Raji (cell line): Measurements from ENCODE around the gene TWIST2.

Experiments
- POLR2A ChIP-seq: IDR thresholded peaks from 2 replicates; pipeline ENCODE4 v1.6.1; 2011; ENCODE audit warnings: low read depth, low read length, control low read depth; ENCODE audit not compliant: insufficient read depth

TWIST2 gene

DNA sequence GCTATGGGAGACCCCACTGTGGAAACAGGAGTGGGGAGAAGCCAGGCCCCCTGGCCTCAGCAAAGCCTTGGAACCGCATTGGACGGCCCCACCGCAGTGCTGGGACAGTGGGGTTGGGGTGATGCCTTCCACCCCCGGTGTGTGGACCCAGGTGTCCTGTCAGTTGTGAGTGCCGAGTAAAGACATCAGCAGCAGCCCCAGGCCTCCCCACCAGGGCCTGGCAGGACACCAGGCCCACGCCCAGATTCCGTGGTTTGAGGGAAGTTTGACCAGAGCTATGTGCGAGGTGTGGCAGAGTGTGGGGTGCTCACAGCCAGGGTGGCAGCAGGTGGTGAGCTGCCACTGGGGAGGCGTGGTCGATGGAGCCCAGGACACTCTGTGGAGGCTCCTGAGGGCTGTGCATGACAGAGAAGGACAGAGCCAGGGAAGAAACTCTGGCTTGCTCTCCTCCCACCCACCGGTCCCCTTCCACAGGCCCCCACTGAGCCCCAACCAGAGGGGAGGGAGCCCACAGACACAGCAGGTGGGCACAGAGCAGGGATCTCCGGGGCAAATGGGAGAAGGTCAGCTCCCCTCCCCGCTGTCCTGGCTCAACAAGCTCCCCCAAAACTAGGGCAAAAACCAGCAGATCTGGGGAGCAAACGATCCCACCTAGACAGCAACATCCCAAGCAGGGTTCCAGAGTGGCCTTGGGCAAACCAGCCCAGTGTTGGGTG is 69.1 kb downstream of the TWIST2 start:
- TF ChIP-seq POLR2A: no peak

DNA sequence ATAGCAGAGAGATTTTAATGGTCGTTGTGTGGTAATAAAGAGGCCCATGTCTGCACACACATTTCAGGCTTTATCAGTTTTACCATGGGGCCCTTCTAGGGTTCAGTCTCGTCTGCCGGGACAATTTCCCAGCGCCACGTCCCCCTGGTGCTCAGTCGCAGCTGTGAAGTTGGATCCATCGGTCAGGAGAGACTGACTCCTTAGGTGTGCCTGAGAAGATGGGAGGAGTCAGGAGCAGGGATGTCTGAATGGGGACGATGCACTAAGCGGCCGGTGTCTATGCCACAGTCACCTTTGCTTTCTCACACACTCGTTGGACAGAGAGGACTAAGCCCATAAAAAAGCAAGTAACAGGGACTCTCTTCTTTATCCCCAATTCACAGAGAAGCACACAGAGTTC is 71.4 kb downstream of the TWIST2 start:
- TF ChIP-seq POLR2A: no peak

DNA sequence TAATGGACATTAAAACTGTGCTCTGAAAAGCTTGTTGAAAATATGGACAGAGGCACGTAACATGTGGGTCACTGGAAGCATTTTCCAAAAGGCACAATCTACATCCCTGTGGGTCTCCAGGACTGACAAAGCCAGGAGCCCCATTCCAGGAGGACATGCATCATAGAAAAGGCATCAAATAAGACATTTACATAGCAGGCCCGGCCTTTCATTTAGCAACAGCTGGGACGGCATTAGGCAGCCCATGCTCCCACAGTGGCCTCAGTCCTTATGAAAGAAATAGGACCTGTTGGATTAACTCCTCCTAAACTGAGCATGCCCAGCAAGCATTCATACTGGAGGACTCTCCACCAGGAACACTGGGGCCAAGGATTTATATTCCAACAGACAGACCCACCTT is 72.2 kb downstream of the TWIST2 start:
- no peak for TF ChIP-seq POLR2A

DNA sequence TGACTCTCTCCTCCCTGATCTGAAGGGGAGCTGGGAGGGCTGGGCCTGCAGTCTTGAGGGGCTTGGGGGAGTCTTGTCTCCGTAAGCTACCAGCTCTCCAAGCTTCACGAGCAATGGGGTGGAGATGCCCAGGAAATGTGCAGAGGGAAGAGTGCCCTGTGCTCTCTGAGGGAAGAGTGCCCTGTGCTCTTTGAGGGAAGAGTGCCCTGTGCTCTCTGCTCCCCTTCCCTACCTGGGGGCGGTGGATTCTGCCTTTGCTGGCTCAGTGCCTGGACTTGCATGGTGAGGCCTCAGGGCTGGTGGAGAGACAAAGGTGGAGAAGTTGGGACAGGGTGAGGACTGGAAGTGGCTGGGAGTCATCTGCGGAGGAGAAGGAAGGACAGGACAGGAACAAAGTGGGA is 72.7 kb downstream of the TWIST2 start:
- no peak for TF ChIP-seq POLR2A

DNA sequence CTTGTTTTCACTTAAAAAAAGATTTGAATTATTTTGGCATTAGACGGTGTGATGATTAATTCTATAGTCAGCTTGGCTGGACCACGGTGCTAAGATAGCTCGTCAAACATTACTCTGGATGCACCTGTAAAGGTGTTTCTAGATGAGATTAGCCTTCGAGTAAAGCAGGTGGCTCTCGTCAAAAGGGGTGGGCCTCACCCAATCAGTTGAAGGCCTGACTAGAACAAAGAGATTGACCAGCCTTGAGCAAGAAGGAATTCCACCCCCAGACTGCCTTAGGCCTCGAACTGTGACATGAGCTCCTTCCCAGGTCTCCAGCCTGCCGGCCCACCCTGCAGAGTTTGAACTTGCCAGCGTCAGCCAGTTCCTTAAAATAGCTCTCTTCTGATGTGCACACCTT is 73.4 kb downstream of the TWIST2 start:
- no peak for TF ChIP-seq POLR2A

DNA sequence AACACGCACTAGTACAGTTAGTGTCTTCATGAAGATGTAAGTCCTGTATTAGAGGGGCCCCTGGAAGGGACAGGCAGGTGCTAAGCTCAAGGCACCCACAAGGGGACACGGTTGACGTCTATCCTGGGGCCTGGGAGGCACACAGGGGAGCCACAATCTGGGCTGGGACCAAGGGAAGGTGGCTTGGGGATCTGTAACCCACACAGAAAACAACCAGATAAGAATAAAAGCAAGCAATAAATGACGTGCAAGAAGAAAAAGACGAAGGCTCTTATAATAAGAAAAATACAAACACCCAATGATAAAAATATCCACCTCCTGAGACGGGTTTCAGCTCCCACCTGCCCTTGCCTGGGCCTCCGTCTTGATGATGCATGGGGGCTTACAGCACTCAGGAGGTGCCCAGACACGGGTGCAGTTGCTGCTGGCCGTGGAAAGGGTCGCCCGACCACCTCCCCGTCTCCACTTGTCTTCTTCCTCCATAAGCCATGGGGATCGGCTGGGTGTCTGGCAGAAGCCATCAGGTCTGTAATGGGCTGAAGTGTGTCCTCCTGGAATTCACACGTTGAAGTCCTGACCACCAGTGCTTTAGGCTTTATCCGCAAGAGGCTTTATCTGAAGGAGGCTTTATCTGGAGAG is 73.9 kb downstream of the TWIST2 start:
- no peak for TF ChIP-seq POLR2A

DNA sequence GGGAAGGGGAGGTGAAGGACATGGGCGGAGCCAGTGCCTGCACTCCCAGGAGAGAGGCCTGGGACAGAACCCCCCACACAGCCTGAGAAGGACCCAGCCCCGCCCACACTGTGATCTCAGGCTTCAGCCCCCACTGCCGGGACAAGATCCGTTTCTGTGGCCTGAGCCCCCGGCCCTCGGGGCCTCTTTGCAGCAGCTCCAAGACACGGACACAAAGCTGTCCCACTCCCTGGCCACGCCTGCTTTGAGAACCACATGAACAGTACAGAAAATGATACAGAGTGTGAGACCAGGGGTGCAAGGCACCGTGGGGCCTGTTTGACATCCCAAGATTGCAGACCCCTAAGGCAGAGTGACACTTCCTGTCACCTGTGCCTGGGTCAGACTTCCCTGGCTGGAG is 74.5 kb downstream of the TWIST2 start:
- no peak for TF ChIP-seq POLR2A

DNA sequence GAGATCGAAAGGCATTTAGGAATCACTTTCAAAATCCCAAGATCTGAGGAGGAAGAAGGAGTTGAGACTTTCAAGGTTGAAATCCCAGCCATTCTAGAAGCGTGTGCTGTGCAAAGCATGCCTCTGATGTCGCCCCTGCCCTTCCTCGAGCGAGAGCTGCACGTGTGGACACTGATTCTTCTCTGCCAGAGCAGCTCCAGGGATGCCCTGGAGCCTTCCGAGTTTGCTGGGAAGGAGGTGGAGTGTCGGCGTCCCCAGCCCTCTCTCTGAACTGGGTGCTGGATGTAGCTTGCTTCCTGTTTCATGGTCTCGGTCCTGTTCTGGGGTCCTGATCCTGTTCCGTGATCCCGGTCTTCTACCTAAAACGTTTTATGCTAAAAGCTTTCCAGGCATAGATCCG is 76.1 kb downstream of the TWIST2 start:
- no peak for TF ChIP-seq POLR2A

DNA sequence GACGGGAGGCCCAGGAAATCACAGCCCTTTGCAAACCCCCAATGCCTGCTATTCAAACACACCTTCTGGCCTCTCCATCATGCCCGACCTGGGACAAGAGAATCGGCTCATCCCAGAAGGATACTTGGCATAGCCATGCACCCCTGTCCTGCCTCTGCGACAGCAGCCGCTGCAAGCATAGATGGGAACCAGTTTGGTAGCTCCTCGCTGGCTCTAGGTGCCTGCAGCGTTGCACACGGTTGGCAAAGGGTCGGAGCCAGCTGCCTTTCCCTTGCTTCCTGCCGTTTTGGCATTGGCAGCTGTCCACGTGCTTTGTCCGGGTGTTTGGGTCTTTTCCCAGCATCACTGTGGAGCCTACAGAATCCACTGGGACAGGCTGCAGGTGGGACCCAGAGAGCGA is 76.9 kb downstream of the TWIST2 start:
- no peak for TF ChIP-seq POLR2A

DNA sequence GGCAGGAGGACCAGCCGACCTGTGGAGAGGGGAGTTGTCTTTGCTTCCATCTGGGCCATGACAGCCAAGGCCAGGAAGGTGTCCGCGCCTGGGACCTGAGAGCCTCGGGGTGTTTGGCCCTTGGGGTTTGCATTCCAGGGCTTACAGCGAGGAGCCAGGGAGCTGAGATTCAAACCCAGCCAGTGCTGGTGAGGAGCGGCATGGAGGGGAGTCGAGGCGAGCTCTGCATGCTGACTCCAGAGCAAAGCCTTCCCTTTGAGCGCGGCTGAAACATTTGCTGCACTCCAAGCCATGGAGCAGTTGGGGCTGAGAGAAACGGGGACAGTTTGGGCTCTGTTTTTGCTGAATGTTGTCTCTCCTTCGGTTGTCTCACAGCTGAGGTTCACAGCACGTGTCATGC is 77.4 kb downstream of the TWIST2 start:
- TF ChIP-seq POLR2A: no peak

DNA sequence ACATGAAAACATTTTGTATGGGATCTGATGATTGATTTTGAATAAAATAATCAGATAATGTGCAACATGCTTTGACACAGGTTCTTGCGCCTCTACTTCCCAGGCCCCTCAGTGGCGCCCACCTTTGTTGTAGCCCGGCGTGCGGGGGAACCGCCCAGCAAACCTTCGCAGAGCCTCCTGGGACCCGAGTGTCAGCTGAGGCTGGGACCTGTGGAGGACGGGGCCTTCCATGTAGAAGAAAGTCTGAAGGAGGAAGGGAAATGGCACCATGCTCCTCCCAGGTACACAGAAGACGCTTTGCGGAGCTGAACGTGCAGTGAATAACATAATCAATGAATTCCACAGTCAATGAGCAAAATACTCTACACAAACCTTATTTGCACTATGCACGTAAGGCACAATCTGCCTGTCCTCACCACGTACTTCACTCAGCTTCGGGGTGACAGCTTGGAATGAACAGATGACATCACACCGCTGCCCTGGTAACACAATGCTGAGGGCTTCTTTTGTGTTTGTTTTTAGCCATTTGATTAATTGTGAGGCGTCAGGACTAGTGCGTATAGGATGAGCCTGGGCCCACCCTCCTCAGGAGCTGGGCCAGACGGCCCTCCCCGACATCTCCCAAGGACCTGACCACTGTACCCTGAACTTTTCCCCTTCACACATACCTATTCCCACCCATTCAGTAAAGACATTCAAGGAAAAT is 78.1 kb downstream of the TWIST2 start:
- TF ChIP-seq POLR2A: no peak

DNA sequence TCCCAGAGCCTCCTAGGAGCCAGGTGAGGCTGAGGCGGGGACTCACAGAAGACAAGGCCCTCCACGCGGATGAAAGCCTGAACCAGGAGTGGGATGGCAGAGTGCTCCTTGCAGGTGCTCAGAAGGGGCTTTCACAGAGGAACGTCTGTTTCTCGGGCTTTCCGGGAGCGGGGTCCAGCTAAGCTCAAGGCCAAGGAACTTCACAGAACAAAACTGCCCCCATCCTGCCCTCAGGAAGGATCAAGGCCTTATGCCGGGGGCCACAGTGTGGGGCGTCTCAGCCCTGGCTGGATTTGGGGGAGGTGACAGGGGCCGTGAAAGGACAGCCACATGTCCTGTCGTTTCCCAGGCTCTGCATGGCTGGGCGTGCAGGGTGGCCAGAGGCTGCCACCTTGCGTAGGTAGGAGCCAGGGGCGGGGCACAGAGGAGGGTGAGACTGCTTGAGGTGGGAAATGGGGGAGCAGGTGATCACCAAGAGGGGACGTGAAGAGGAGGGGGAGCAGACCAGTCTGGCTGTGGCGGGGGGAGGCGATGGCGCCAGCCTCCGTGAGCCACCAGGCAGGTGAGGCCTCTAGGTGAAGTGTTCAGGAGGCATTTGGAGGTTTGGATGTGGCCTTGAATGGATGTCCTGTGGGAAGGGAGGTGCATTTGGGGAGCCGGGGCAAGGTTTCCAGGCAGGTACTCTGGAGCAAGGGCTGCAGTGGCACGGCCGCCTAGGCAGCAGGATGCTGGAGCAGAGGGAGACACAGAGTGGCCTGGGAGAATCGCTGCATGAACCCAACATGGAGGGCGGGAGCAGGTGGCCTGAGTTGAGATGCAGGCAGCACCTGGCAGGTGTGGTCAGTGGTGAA is 79.1 kb downstream of the TWIST2 start:
- no peak for TF ChIP-seq POLR2A

DNA sequence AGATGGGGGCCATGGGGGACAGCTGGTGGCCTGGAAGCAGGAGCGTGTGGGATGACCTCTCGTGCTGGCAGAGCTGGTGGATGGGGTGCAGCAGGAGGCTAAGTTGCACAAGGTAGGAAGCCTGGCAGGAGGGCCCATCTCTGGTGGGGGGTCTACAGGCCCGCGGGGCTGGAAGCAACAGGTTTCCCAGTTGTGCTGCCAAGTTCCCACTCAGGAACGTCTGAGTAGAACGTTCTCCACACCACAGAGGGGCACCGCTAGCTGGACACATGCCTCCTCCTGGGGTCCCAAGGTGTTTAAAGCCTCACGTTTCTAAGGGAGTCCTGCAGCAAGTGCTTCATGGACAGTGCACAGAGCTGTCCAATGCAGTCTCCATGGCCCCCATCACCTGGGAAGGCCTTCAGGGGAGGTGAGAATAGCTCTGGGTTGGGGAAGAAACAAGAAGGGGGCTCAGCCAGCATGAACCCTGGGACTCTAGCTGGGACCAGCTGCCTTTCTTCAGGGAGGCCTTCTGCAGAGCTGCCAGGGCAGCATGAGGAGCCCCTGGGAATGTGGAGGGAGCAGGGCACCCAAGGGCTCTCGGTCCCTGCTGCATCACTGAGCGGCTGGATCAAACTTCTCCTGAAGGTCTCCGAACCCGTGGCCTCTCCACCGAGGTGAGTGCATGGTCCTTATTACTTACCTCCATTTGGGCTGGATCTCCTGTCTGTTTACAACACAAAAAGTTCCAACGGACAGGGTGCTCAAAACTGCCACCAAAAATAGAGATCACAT is 80.0 kb downstream of the TWIST2 start:
- no peak for TF ChIP-seq POLR2A

DNA sequence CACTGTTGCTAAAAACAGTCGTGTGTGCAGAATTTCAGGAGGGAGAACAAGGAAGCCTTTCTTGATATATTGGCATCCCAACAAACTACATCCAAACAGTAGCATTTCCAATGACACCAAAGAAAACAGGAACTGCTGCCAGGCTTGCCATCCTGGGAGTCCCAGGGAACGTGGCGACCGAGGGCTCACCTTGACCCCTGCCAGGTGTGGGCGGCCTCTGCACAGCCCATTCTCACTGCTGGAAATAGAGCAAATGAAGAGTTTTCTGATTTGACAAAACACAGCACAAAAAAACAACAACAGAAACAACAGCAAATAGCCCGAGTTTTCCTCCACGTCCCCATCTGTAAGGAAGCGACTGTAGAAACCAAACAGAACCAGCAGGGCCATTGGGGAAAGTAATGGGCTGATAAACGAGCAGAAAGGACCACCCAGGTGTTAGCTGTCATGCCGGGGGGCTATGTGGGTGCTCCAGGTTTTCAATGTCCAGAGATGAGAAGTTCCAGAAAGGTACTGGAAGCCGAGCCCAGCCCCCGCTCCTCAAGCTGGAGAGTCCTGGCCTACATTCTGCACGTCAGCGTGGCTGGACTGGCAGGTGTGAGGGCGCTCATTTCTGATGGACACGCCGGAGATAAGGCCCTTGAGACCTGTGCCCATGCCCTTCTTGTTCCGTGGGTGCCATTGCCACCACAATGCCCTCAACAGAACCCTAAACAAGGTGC is 80.8 kb downstream of the TWIST2 start:
- TF ChIP-seq POLR2A: no peak

DNA sequence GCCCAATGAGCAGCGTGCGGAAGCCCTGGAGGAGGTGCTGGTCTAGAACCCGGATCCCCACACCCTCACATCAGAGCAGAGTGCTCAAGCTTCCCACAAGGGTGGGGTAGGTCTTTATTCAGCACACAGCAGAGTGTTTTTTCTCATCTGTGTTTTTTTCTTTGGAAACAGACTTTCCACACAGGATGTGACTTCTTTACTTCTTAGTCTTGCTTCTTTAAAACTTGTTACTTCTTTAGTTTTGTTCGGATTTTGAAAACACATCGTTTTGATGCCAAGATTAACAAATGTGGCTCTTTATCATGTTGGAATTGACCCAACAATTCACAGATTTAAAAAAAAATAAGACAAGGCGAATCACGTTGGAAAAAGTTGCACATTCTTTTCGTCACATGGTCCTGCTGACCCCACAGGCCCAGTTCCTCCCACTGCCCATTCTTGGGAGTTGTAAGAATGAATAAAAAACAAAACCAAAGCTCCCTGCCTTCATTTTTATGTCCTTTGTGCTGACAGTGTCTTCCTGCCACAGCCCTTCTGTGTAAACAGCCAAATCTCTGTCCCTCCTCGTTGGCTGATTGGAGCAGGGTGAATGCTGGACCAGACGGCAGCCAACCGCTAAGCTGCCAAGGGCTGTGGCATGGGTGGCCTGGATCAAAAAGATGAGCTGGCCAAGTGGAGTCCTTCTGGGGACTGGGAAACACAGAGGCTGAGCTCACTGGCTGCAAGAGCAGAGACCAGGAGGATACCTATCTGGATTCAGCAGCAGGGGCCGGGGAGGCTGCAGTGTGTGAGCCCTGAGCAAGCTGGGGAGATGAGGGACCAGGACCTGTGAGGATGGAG is 81.6 kb downstream of the TWIST2 start:
- TF ChIP-seq POLR2A: no peak
